Natural killer cell treated with Interleukin-12 subunit alpha and Interleukin-12 subunit beta and Interleukin-15 and Interleukin-18, amount 100 ng/mL, for 72 hours (primary cell): Measurements from ENCODE around the gene SLC39A11. TPM values are rescaled to one million over a fixed set of nuclear protein-coding genes. Genes with fewer than 3 reads are reported as not detected.
"Not testable (repeated sequence)": the region's sequence is repeated elsewhere in the genome, so short reads cannot be mapped to it uniquely, and the experiment has no call there.

ENCODE experiments used
- ATAC-seq, 2 donors: fragments of 150-1000 bp; cut with Tn5 transposase in 1 of 2; sonication (Bioruptor Pico), chemical (Tn5 transposase) in 1 of 2; 2 replicates each; pipeline ENCODE4 v1.10.0; 2021
- DNase-seq: peaks from one replicate; pipeline ENCODE4 v3.0.0; 2022; ENCODE audit warnings: low spot score
- H3K27ac Mint-ChIP-seq, 2 donors: 1 replicate in 1 of 2; 2 replicates in 1 of 2; pipeline ENCODE4 v1.8.0; 2022; ENCODE audit warnings: mixed read lengths in 2 of 2, mild to moderate bottlenecking in 1 of 2, moderate library complexity in 1 of 2
- H3K27me3 Mint-ChIP-seq, 2 donors: 1 replicate in 1 of 2; 2 replicates in 1 of 2; pipeline ENCODE4 v1.8.0; 2022; ENCODE audit warnings: mixed read lengths in 2 of 2
- H3K36me3 Mint-ChIP-seq: one replicate; pipeline ENCODE4 v1.8.0; 2022; ENCODE audit warnings: mixed read lengths
- H3K4me1 Mint-ChIP-seq, 2 donors: 1 replicate in 1 of 2; 2 replicates in 1 of 2; pipeline ENCODE4 v1.8.0; 2022; ENCODE audit warnings: low read depth in 2 of 2, mixed read lengths in 2 of 2, mild to moderate bottlenecking in 1 of 2
- H3K4me3 Mint-ChIP-seq: one replicate; pipeline ENCODE4 v1.8.0; 2022; ENCODE audit warnings: mixed read lengths
- H3K9me3 Mint-ChIP-seq: 2 replicates; pipeline ENCODE4 v1.8.0; 2022; ENCODE audit warnings: mixed read lengths
- total RNA-seq, 2 donors: library from RNA; stranded (reverse); gene quantifications; one replicate each; pipeline ENCODE4 v1.2.3, GENCODE V29; 2022

SLC39A11 gene
- total RNA-seq, 2 donors from 2014 or later: 25.6 to 56.1 TPM

DNA sequence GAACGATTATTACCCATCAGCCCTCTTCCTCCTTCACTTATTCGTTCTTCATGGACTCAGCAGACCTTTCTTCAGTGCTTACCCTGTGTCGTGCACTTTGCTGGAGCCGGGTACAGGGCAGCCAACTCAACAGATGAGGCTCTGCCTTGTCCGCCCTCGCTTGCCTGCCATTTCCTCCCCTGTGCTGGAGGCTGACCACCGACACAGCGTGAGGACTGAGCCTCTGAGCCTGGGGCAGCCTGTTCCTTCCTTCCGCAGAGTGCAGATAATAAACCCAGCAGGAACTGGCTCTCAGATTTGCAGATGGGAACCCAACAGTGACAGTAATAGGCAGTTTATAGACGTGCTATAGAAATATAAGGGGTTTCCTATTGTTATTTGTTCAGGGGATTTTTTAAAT is 7.0 kb upstream of the SLC39A11 start:
- no peak for DNase-seq
- H3K4me3 Mint-ChIP-seq: peak overlapping the region; percentile 45
- H3K36me3 Mint-ChIP-seq: no peaks in the 10 kb centered on the region
- peaks cover 19 to 28% of the 10 kb centered on the region in 2 donors for H3K4me1 Mint-ChIP-seq
- H3K27me3 Mint-ChIP-seq: peaks cover 20 to 29% of the 10 kb centered on the region in 2 donors
- no peaks in the 10 kb centered on the region for H3K9me3 Mint-ChIP-seq
- peak in 1 of 2 donors; percentile 54 for ATAC-seq
- H3K27ac Mint-ChIP-seq: peak overlapping the region in 1 of 2 donors; percentile 26

GRCh38 chr17:73098919-73099318 is 6.4 kb upstream of the SLC39A11 start:
- no peaks in the 10 kb centered on the region for H3K9me3 Mint-ChIP-seq
- no peak overlapping the region for H3K4me3 Mint-ChIP-seq
- peaks cover 19 to 28% of the 10 kb centered on the region in 2 donors for H3K4me1 Mint-ChIP-seq
- no peaks in the 10 kb centered on the region for H3K36me3 Mint-ChIP-seq
- ATAC-seq: no peak
- H3K27me3 Mint-ChIP-seq: peaks cover 20 to 29% of the 10 kb centered on the region in 2 donors
- DNase-seq: no peak
- H3K27ac Mint-ChIP-seq: no peak overlapping the region

- H3K27me3 Mint-ChIP-seq: peaks cover 20 to 29% of the 10 kb centered on the region in 2 donors
- ATAC-seq, DNase-seq, H3K36me3 Mint-ChIP-seq, H3K4me3 Mint-ChIP-seq, H3K27ac Mint-ChIP-seq, H3K9me3 Mint-ChIP-seq: not testable (repeated sequence)
- peaks cover 19 to 28% of the 10 kb centered on the region in 2 donors for H3K4me1 Mint-ChIP-seq
Measured at GRCh38 chr17:73097973-73098765, 5.7 kb upstream of the SLC39A11 start.

DNA sequence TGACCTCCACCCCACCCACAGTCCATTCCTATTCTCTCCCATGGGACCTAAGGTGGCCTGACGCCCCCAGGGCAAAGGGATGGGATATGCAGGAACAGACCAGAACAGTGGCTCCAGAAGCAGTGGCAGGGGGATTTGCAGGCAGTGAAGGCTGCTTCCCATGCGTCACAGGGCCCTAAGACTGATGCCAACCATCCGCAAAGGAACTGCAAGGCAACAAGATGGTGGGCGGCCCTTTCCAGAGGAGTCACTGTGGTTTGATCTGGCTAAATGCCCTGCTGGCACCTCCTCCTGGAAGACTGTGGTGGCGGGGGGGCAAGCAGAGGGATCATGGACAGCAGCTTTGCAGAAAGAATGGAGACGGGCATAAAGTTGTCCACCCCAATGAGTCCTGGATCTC is 4.4 kb upstream of the SLC39A11 start:
- Mint-ChIP-seq H3K27me3 (peaks cover 20 to 29% of the 10 kb centered on the region in 2 donors), H3K9me3 (no peaks in the 10 kb centered on the region), H3K27ac (peak overlapping the region in 1 of 2 donors; percentile 5), H3K36me3 (no peaks in the 10 kb centered on the region), H3K4me3 (peak overlapping the region; percentile 34), H3K4me1 (peaks cover 19 to 34% of the 10 kb centered on the region in 2 donors)
- no peak for DNase-seq
- no peak for ATAC-seq

- Mint-ChIP-seq H3K36me3 (no peaks in the 10 kb centered on the region), H3K9me3 (no peaks in the 10 kb centered on the region), H3K27ac (no peak overlapping the region), H3K4me1 (peaks cover 19 to 38% of the 10 kb centered on the region in 2 donors), H3K27me3 (peaks cover 20 to 29% of the 10 kb centered on the region in 2 donors), H3K4me3 (no peak overlapping the region)
- DNase-seq (no peak), ATAC-seq (no peak)
Measured at GRCh38 chr17:73096211-73096610, 3.7 kb upstream of the SLC39A11 start.

- no peaks in the 10 kb centered on the region for H3K36me3 Mint-ChIP-seq
- DNase-seq (no peak), ATAC-seq (no peak)
- peak overlapping the region; percentile 97 for H3K4me3 Mint-ChIP-seq
- no peaks in the 10 kb centered on the region for H3K9me3 Mint-ChIP-seq
- H3K27ac Mint-ChIP-seq: no peak overlapping the region
- H3K4me1 Mint-ChIP-seq: peaks cover 31 to 51% of the 10 kb centered on the region in 2 donors
- H3K27me3 Mint-ChIP-seq: peaks cover 12 to 16% of the 10 kb centered on the region in 2 donors
Measured at GRCh38 chr17:73093286-73093685, 798 bp upstream of the SLC39A11 start.

DNA sequence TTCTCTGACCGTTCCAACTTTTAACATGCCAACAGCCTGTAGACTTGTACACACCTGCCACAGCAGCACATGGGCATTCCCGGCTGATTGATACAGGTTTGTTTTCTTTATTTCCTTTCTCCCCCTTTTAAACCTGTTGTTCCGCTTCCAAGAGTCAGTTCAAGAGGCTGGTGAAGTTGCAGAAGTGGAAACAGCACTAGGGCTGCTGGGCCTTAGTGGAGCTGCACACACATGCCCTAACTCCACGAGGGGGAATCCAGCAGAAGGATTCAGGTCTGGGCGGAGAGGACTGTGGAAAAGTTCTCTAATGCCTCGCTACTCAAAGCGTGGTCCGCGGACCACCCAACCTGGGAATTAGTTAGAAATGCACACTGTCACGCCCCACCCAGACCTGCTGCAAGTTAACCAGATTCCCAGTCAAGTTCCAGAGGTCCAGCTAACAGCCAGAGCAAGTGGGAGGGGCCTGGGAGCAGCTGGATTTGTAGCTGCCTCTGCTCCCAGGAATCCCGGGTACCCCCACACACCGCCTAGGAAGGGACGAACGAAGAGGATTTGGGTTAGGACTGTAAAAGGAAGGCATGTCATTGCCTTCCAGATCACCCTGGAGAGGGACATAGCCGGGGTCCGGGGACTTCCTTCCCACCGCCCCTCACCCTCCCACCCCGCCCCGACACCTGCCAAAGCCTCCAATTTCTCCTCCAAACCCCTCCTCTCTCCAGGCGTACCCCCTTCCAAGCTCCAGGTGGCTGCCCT is 542 bp downstream of the SLC39A11 start:
- ATAC-seq: no peak
- Mint-ChIP-seq H3K27me3 (peaks cover 12 to 13% of the 10 kb centered on the region in 2 donors), H3K27ac (peak overlapping the region; percentile 88 to 94), H3K9me3 (no peaks in the 10 kb centered on the region), H3K4me1 (peaks cover 33 to 51% of the 10 kb centered on the region in 2 donors), H3K4me3 (peak overlapping the region; percentile 97), H3K36me3 (peaks cover 6% of the 10 kb centered on the region)
- DNase-seq: no peak

GRCh38 chr17:73091410-73091769 is 1.1 kb downstream of the SLC39A11 start:
- Mint-ChIP-seq H3K4me1 (peaks cover 28 to 46% of the 10 kb centered on the region in 2 donors), H3K27ac (peak overlapping the region in 1 of 2 donors; percentile 94), H3K27me3 (peaks cover 12 to 13% of the 10 kb centered on the region in 2 donors), H3K9me3 (no peaks in the 10 kb centered on the region), H3K36me3 (peaks cover 6% of the 10 kb centered on the region), H3K4me3 (peak overlapping the region; percentile 97)
- ATAC-seq (no peak), DNase-seq (no peak)

- Mint-ChIP-seq H3K4me1 (peaks cover 24 to 38% of the 10 kb centered on the region in 2 donors), H3K4me3 (peak overlapping the region; percentile 39)
- ATAC-seq: no peak
Measured at GRCh38 chr17:73090396-73091202, 1.9 kb downstream of the SLC39A11 start.

DNA sequence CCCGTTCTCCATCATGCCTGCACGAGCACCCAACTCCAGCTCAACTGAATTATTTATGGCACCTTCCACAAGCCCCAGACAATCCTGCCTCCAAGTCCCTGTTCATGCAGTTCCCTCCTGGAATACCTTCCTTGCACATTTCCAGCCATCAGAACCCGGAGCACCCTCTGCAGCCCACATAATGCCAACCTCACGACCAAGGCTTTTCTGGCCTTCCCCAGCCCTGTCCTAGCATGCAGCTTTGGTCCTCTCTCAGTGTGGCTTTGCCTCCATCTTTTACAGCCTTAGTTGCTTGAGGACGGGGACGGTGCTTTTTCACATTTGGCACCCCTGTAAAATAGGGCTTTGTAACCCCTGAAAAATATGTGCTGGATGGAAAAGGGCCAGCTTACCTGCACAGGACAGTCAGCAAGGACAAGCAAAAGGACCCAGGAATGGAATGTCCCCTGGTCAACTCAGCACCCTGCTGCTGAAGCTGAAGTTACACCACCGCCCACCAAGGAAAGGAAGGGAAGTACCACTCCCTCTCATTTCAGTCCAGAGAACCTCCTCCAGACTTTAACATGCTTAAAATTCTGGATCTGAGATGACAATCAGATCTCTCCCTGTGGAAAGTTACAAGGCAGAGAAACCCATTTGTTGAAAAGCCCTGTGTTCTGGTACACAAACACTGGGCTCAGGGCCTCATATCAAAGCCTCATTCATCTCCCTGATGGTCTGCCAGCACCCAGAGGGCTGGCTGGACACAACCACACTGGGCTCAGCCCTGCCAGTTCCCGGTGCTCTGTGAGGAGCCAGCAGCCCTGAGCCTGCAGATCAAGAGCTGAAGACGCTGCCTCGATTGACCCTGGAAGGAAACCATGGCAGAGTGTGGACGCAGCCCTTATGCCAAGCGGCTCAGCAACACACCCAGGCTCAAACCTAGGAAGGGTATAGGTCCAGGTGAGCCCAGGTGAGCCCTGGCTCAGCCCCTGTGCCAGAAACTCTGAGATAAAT is 2.9 kb downstream of the SLC39A11 start:
- H3K27ac Mint-ChIP-seq: peak overlapping the region in 1 of 2 donors; percentile 2
- no peak overlapping the region for H3K4me3 Mint-ChIP-seq
- ATAC-seq: no peak
- H3K36me3 Mint-ChIP-seq: peaks cover 12% of the 10 kb centered on the region
- H3K9me3 Mint-ChIP-seq: no peaks in the 10 kb centered on the region
- DNase-seq: no peak
- H3K27me3 Mint-ChIP-seq: no peaks in the 10 kb centered on the region
- H3K4me1 Mint-ChIP-seq: peaks cover 24 to 35% of the 10 kb centered on the region in 2 donors

More at GRCh38 chr17:73090396-73091202, 1.9 kb downstream of the SLC39A11 start:
- Mint-ChIP-seq H3K27ac (peak overlapping the region; percentile 2 to 26), H3K27me3 (peaks cover 5 to 6% of the 10 kb centered on the region in 2 donors), H3K9me3 (no peaks in the 10 kb centered on the region), H3K36me3 (peaks cover 11% of the 10 kb centered on the region)
- no peak for DNase-seq

- H3K4me3 Mint-ChIP-seq: no peak overlapping the region
- peaks cover 24 to 35% of the 10 kb centered on the region in 2 donors for H3K4me1 Mint-ChIP-seq
- H3K27me3 Mint-ChIP-seq: no peaks in the 10 kb centered on the region
- H3K27ac Mint-ChIP-seq: no peak overlapping the region
- H3K36me3 Mint-ChIP-seq: peaks cover 15% of the 10 kb centered on the region
- H3K9me3 Mint-ChIP-seq: no peaks in the 10 kb centered on the region
- no peak for ATAC-seq
- DNase-seq: no peak
Measured at GRCh38 chr17:73088561-73088960, 3.9 kb downstream of the SLC39A11 start.

- Mint-ChIP-seq H3K4me1 (peaks cover 12 to 14% of the 10 kb centered on the region in 2 donors), H3K9me3 (peaks cover 3% of the 10 kb centered on the region), H3K36me3 (peaks cover 35% of the 10 kb centered on the region), H3K4me3 (no peak overlapping the region), H3K27ac (no peak overlapping the region), H3K27me3 (no peaks in the 10 kb centered on the region)
- ATAC-seq (no peak), DNase-seq (no peak)
Measured at GRCh38 chr17:73083432-73083831, 9.1 kb downstream of the SLC39A11 start.
